Fibroblast of lung (primary cell): Measurements from ENCODE around the gene SLC44A4.

Experiments used
- CTCF ChIP-seq, 2 donors: IDR thresholded peaks in 1 of 2; conservative IDR thresholded peaks in 1 of 2; 1 replicate in 1 of 2; 2 replicates in 1 of 2; pipeline ENCODE4 v1.5.1; 2011 to 2012; ENCODE audit warnings: low read length in 2 of 2, control low read depth in 1 of 2, inconsistent platforms in 1 of 2, low read depth in 1 of 2, mild to moderate bottlenecking in 1 of 2
- EZH2 ChIP-seq: IDR thresholded peaks from 2 replicates; pipeline ENCODE4 v1.5.1; 2012; ENCODE audit warnings: low read length, control low read depth, mild to moderate bottlenecking; ENCODE audit errors: missing control alignments

- TF ChIP-seq CTCF (conservative IDR thresholded peaks at IDR 0.05 in 1 of 2, IDR thresholded peaks at IDR 0.05 in 1 of 2; ENCODE audit: low read depth in 1 of 2, low read length in 2 of 2) (no peak), EZH2 (no peak)
Measured at GRCh38 chr6:31884528-31885035, 5.8 kb upstream of the SLC44A4 start.
